ENCODE data around the gene SH3RF3.

Gene SH3RF3

DNA sequence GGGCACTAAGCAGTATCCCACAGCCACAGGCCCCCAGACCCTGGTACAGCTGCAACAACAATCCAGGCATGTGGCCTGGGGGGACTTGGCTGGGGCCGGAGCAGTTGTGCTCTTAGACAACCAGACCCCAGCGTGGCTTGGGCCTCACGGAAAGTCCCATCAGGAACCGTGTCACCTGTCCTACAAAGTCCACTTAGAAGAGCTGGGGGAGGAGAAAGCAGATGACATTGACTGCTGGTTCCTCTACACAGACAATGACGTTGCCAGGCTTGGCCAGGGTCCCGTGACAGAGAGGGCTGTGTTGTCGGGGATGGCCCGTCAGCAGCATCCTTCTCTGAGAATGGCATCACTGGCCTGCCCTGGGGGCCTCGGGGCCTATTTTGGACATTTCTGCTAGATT is 360.3 kb downstream of the SH3RF3 start:
- no peak for DNase-seq

DNA sequence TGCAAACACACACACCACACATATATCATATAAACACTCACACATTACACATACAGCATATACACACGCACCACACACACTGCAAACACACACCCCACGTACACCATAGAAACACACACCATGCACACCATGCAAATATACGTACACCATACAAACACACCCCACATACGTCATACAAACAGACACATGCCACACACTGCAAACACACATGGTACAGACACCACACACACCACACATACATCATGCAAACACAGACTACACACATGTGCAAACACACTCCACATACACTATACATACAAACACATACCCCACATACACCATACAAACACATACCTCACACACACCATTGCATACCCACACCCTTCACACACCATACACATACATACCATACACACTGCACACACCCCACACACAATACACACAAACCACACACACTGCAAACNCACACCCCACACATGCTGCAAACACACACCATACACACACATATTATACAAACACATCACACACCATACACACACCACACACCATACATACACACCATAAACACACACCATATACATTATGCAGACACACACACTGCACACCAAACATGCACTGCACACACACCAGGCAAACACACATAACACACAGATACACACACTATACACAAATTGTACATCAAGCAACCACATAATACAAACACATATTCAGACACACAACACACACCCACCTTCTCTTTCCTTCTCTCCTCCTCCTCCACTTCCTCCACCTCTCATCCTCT is 364.4 kb downstream of the SH3RF3 start:
- no peak for DNase-seq

DNA sequence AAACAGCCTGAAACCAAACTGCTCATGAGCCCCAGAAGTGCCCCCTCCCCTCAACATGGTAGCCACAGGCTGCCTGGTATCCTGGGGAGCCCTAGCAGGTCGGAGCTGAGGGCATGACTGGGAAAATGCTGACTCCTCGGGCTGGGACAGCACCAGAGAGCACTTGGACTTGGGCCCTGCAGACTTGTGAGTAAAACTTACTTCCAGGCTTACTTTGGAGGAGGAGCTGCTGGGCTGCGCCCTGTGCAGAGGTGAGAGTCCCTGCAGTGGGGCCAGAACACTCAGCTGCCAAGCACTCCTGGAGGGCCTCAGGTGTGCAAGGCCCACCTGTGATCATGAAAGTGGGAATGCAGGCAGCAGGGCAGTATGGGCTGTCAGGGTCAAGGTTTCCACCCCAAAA is 365.3 kb downstream of the SH3RF3 start:
- DNase-seq = no peak

DNA sequence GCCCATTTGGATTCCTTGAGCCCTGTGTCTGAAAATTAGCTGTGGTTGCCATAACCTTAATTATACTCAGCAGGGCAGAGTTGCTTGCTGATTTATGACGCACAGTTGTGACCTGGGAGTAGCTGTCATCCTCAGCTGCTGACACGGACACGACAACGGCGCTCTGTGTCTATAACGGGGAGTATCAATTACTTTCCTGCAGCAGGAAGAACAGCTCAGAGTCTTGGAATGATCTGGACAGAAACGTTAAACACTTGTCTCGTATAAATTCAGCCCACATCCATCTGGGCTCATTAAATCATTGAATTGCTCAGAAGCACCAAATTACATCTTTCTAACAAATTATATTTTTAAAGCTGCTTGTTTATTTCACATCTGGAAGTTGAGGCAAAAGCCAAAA is 368.5 kb downstream of the SH3RF3 start:
- DNase-seq = no peak

DNA sequence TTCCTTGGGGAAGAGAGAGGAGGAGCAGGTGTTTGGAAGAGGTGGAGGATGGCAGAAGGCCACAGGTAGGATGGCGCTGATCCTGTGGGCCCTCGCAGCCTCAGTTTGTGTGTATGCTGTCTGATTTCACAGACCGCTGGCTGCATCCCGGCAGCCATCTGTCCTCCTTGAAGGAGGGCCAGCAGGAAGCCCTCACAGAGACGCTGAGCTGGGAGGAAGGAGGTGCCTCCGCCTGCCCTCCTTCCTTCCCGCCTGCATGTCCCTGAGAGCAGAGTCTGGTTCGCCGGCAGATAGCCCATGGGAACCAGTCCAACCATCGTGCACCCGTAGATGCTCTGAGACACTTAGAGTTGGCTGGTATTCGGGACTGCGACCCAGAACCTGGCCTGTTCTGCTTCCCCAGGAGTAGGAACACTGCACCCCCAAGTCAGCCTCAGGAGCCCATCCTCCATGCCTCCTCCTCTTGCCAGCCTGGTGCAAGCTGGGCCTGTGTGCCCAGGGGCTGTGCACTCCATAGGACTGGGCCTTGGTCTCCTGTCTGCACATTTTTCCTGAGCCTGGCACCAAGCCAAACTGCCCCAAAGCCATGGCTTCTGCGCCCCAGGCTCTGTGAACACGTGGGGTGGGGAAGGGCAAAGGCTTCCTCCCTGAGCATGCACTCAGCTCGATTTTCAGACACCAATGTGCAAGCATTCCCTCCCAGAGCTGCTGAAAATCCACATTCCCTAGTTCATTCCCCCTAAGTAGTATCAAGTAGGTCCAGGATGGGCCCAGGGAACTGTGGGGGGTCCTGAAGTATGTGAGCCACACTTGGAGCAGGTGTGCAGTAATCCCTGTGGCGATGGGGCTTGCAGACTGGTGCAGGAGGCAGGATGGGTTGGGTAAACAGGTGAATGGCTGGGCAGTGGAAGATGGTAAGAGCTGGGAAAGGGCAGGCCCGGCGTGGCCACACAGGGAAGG is 369.2 kb downstream of the SH3RF3 start:
- DNase-seq = no peak

DNA sequence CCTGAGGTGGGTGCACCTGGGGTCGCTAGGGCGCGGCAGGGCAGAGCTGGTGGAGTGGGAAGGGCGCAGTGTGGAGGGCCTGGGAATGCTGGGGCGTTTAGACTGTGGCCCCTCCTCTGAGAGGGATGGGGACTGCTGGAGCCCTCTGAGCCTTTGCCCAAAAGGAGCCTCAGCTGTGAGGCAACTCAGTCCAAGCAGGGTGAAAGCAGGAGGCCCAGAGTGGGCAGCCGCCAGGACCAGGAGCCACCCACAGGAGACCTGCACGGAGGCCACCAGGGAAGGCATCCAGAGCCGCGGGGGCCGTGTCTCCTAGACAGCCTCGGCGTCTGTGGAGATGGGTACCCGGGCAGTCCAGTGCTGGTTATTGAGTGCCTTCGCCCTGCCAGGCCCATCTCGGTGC is 369.9 kb downstream of the SH3RF3 start:
- no peak for DNase-seq

DNA sequence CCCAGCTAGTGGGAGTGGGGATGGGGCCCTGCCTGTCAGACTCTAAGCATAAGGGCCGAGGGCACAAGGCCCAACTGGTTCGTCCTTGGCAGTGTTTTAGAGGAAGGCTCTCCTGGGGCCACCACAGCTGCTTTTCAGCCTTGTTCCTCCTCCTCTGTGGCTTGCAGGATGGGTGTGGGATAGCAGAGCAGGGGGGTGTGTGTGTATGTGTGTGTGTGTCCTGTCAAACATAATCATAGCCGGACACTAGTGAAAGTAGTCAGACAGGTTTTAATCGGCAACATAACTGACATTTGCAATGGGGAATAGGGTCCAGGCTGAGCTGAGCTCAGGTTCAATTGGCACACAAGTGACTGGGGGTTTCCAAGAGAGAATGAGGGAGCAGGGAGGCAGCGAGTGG is 370.6 kb downstream of the SH3RF3 start:
- no peak for DNase-seq

DNA sequence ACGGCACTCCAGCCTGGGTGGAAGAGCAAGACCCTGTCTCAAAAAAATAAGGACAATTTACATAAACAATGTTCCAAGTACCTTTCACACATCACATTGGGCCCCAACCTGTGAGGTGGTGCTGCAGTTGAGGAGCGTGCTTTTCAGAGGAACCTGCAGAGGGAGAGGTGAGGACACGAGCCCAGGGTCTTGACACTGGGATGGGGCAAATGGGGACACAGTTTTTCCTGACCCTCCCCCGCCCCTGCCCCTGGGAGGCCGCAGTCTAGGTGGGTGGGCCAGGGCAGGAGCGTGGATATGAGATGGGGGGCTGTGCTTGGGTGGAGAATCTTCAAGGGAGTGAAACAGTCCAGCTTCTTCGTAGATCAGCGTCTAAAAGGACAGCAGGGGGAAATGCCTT is 371.9 kb downstream of the SH3RF3 start:
- no peak for DNase-seq

DNA sequence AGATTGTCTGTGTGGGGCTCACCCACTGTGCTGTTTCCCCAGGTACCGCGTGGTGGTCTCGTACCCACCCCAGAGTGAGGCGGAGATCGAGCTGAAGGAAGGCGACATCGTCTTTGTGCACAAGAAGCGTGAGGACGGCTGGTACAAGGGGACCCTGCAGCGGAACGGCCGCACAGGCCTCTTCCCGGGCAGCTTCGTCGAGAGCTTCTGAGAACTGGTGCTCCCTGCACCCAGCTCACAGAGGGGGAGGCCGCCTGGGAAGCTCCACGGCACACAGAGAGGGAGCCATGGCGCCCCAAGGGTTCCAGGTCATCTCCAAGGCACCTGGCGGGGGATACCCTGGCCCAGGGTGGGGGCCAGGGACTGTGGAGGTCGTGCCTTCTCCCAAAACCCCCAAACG is 372.5 kb downstream of the SH3RF3 start:
- no peak for DNase-seq

DNA sequence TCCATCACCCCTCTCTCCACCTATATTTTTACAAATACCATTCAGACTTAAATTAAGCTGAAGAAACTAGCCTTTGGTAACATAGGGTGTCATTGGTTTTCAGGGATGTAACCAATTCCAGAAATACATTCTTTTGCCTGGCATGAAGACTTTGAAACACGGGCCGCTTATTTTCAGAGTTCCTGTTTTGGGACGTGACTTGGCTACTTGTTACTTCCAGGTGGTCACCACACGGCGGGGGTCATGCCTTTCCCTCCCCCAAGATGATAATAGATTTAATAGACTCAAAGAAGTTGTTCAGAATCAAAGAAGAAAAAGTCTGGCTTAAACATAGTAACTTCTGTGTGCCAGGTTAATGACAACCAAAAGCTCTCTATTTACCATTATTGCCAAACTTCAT is 374.2 kb downstream of the SH3RF3 start:
- no peak for DNase-seq

DNA sequence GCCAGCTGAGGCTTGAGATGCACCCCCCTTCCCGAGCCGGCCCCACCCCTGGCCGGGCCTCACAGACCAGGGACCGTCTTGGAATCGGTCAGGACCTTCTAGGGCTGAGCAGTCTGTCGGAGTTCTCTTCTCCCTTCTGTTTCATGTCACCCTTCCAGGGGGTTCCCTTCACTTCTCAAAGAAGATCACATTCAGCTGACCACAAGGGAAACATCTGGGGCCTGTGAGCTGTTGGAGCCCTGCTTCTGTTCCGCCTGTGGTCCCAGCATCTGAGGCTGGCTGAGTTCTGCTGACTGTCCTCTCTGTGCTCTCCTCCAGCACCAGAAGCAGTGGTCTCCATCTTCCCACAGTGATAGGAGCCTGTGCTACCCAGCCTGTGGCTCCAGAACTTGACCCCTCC is 378.2 kb downstream of the SH3RF3 start:
- DNase-seq = no peak

DNA sequence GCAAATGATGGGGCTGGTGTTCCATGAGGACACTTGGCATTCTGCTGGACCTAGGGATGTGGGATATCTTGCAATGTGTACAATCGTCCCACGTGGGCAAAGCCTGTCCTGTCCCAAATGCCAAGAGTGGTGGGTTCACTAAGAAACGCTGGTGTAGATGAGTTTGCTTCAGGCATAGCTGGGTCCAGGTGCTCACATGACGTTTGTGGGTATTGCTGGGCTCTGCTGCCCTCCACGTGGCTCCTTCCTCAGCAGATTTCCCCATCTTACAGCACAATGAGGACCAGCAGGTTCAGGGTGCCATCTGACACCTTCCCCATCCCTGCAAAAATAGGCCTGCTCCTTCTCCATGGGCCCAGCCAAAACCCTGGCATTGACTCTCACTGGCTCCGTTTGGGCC is 378.8 kb downstream of the SH3RF3 start:
- no peak for DNase-seq

DNA sequence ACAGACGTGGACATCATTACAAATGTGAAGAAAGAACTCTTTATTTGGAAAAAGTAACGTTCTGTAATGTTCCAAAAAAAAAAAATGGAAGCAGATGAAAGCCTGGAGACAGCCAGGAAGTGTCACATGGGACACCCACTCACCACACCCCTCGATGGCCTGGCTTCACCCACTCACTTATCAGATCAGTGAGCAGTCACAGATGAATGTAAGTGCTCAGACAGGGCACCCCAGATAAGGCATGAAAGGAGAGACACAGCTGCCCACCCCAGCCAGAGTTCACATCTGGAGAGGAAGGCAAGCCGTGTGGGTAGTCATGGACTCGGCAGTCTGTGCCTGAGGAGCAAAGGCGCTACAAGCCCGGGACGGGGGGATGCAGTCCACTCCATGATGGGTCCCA is 379.6 kb downstream of the SH3RF3 start:
- DNase-seq = no peak

DNA sequence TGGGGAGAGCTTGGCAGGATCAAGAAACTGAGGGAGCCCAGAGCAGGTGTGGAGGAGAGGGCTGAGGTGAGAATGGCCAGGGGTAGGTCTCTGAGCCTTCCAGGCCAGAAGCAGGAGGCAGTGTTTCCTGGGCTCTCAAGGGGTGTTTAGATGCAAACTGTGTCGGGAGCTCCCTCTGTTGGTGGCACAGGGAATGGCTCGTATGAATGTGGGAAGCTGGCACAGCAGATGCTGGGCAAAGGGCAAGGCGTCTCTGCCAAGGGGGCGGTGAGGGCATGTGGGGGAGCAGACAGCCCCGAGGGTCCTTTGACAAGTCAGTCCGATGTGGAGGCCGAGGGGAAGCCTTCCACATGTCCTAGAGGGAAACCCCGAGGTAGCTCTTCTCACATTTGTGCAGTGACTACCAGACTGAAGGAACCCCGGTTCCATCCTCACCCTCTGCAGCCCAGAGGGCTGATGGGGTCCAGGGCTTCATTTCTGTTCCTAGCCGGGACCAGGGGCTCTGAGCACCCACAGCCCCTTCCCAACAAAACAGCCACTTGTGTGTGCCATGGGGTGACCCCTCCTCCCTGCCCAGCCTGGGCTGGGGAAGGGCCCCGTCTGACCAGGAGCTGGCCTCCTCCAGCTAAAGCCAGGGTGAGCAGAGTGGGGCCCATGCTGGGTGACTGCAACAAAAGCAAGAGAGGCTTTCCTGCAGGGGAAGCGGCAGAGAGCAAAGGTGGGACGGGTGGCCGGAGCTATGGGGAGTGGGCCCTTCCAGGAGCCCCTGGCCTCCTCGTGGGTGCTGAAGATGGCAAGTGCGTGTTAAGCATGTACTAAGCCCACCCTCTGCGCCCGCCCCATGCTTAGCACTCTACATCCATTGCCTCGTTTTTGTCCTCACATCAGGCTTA is 381.4 kb downstream of the SH3RF3 start:
- peak; percentile 68 for DNase-seq

DNA sequence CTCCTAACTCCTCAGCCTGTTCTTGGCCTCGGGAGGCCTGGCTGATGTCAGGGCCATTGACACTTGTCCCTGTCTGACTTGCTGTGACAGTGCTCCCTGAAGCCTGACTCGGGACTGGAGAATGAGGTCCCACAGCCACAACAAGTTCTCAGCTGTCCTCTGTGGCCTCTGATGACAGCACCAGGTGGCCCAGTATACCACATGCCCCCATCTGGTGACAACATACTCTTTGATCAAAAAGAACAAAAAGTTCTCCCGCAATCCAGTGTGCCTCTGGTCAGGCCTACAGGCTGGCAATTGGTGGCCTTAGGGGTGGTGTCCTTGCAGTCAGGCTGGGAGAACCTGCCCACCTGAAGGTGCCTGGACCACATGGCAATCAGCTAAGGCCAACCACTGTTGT is 382.2 kb downstream of the SH3RF3 start:
- no peak for DNase-seq

DNA sequence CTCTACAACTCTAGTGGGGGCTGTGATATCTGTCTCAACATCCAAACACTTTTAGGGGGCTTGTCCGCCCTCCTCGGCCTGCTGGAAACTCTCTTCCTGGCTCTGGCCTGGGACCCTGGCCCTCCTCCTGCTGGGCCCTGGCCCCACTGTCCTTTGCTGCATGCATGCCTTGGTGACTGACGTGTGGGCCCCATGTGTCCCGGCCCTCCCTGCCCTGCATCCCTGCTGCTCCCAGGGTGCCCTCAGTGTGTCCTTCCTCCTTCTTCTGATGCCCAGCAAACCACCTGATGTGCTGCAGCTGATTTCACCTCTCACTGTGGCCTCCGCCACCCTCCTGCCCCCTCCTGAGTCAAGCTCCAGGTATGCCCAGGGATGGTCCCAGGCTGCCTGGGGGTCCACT is 383.1 kb downstream of the SH3RF3 start:
- no peak for DNase-seq

DNA sequence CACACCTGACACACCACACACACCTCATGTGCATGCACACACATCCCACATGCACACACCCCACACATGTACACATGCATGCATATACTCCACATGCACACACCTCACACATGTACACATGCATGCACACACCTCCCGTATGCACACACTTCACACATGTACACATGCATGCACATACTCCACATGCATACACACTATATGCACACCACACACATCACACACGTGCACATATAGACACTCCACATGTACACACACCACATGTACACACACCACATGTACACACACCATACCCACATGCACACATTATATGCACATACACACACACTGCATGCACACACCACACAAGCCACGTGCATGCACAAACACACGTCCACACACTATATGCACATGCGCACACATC is 384.2 kb downstream of the SH3RF3 start:
- no peak for DNase-seq

DNA sequence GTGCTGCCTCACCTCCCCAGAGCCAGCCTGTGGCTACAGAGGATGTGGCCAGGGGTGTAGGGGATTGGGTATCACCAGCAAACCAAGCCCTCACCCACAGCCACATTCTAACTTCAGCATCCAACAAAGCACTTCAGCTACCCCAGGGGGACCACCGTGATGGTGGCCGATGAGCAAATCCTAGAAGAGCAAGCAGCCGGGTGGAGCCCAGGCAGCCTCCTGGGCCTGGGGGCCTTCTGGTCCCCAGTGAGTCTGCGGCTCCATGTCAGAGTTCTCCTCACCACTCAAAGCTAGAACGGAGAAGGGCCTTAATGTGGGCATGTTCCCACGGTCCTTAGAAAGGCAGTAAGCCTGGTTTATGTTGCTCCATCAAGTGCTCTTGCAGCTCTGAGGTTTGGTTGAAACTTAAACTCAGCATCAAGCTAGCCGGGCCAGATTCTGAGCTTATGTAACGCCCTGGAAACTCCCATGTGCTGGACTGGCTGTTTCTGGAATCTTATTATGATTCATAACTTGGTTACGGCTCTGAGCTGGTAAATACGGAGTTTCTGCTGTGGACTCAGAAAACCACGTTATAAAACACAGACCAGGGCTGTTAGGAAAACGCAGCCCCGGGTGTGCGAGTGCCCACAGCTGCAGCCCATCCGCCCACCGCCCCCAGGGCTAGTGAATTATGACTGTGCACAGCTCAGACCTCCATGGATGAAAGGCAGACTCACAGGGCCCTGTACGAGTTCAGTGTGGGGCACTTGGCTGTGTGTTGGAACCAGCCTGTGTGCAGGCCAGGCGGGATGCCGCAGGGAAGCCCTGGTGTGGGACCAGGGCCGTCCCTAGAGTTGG is 385.0 kb downstream of the SH3RF3 start:
- peak; percentile 15 for DNase-seq

DNA sequence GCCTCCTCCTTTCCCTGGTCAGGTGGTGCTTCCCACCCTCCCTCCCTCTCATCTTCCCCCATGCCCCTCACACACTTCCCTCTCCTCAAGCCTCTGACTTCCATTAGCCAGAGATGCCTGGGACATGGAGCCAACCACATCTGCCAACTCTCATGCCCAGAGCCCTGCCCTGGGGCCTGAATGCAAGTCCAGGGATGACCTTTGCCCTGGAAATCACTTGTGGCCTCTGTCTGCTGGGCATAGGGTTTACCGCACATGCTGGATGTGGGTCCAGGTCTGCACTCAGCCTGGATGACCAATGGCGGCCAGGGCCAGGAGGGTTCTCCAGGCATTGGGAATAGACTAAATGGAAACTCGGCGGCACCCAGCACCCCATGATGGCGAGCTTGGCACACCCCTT is 385.9 kb downstream of the SH3RF3 start:
- DNase-seq = no peak

DNA sequence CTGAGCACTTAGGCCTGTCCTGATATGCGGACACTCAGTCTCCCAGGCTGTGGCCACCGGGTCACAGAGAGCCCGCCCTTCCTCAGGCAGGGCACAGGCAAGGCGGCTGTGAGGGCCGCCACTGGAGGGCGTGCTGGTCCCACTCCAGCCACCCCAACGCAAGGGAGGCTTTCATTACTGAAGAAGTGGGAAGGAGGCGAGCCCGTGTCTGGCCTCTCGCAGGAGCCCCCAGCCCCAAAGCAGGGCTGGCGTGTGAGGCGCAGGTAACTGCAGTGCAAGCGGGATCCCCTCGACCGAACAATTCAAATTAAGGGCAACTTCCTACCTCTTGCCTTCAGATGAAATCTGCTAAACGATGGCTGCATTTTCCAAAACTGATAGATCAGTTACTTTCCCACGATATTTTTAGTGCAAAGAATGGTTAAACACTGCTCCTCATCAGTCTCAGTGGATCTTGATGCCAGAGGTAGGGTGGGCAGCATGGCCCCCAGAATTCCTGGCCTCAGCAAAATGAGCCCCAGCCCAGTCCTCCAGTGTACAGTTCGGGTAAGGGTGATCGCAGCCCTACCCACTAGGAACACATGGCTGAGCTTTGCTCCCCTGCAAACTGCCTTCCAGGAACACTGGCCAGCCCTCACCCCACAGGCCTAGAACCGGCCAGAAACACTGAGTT is 387.6 kb downstream of the SH3RF3 start:
- DNase-seq = no peak

DNA sequence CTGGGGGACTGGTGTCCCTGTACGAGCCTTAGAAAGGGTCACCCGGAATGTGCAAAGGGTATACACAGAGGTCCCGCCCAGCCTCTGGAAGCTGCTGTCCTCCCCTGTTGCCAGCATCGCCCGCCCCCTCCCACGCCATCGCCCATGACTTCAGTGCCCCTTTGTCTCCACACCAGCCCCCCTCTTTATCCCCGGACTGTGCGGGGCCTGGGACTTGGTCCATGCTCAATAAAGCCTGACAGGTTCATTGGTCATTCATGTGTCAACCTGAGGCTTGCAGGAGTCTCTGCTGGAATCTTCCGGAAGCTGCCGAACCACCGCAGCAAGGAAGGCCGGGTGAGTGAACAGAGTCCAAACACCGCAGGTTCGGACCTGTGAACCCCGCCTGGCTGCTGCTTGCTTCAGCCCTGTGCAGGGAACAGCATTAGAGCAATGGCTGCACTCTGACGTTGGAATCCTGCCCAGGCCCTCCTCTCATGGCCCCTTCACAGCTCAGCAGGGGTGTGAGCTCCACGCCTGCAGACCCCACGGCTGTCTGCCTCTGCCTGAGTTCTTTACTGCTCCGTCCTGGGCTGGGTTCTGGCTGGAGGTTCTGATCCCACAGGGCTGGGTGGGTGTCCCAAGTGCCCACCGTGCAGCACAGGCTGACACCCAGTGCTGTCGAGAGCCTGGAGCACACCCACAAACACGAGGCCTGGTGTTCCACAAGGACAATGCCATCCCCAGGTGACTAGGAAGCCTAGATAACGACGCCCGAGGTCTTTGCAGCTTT is 388.3 kb downstream of the SH3RF3 start:
- DNase-seq = no peak

Measured in T1000 (cell line).